ENCODE measurements around the gene NECTIN3. TPM values are rescaled to one million over a fixed set of nuclear protein-coding genes. Genes with fewer than 3 reads are reported as not detected.

NECTIN3 gene
- polyA plus RNA-seq, 1 donor: 35.0 TPM

DNA sequence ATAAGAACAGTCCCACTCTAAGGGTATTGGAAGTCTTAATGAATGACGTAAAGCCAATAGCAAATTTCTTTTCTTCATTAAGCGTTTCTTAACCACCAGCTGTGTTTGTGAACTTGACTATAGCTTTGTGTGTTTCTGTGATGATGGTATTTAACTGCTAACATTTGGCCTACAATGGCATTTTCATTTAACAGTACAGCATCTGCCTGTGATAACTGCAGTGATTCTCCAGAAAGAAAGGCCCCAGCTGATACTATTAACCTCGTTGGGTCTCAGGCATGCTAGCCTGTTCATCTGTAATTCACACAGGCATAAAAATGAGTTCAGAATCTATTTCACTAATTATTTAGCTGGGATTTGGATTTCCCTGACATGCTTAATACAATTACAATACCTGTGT, 121.9 kb downstream of the NECTIN3 start:
- WGBS (ENCODE audit: insufficient coverage, low lambda C conversion rate): no CpG with 5 or more reads among the region's 3 CpGs
- peaks cover 33% of the 10 kb centered on the region for H3K36me3 ChIP-seq (ENCODE audit: control insufficient read depth, insufficient read depth, low read length)

DNA sequence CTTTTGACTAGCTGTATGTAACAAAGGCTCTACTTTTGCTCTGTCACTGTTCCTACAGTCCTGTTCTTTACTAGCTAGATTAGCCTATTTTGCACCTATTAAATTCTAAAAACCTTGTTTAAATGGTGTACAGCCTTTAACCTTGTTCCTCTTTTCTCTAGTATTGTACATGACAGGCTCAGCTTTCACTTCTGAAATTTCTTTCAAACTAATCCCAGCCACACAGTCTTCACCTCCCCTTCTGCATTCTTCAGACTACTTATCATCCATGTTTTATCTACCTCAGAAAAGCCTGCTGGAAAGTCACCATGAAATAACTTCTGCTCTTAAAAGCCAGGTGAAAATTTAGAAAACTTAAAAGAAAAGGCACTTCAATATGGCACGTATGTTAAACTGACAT, 122.4 kb downstream of the NECTIN3 start:
- Histone ChIP-seq H3K4me1 (ENCODE audit: control insufficient read depth, insufficient read depth, low read length) (no peaks in the 10 kb centered on the region), H3K4me3 (ENCODE audit: low read length) (no peak overlapping the region), H3K27ac (ENCODE audit: low read length) (no peak overlapping the region), H3K36me3 (ENCODE audit: control insufficient read depth, insufficient read depth, low read length) (peaks cover 33% of the 10 kb centered on the region), H3K27me3 (ENCODE audit: control insufficient read depth, insufficient read depth, low read length) (no peaks in the 10 kb centered on the region), H3K9me3 (ENCODE audit: control insufficient read depth, low read depth, low read length) (no peaks in the 10 kb centered on the region)
- DNase-seq: no peak
- WGBS (ENCODE audit: insufficient coverage, low lambda C conversion rate): 100% methylated on average over 1 of the region's 1 CpG

More for the DNA sequence above, 121.9 kb downstream of the NECTIN3 start:
- no peak for DNase-seq
- Histone ChIP-seq H3K27ac (ENCODE audit: low read length) (no peak overlapping the region), H3K9me3 (ENCODE audit: control insufficient read depth, low read depth, low read length) (no peaks in the 10 kb centered on the region), H3K4me3 (ENCODE audit: low read length) (no peak overlapping the region), H3K27me3 (ENCODE audit: control insufficient read depth, insufficient read depth, low read length) (no peaks in the 10 kb centered on the region), H3K4me1 (ENCODE audit: control insufficient read depth, insufficient read depth, low read length) (no peaks in the 10 kb centered on the region)

DNA sequence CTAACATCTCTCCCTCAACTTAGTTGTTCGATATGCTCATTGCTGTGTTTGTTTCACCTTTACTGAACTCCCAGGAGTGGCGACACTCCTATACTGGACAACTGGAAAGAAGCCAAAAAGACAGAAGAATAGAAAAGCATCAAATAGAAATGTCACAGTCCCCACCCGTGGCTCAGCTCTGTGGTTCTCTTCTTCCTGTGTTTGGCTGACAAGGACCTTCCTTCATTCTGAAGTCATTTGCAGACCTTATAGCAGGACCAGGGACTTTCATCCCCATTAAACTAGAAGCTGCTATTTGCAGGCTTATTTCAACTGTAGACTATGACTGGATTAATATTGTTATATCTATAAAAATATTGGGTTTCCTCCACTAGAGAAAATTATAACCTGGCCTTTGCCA, 125.9 kb downstream of the NECTIN3 start:
- peaks cover 26% of the 10 kb centered on the region for H3K36me3 ChIP-seq (ENCODE audit: control insufficient read depth, insufficient read depth, low read length)
- no peak for DNase-seq
- H3K9me3 ChIP-seq (ENCODE audit: control insufficient read depth, low read depth, low read length): no peaks in the 10 kb centered on the region
- H3K4me3 ChIP-seq (ENCODE audit: low read length): no peak overlapping the region
- no peaks in the 10 kb centered on the region for H3K4me1 ChIP-seq (ENCODE audit: control insufficient read depth, insufficient read depth, low read length)
- WGBS (ENCODE audit: insufficient coverage, low lambda C conversion rate): no CpG with 5 or more reads among the region's 3 CpGs
- no peaks in the 10 kb centered on the region for H3K27me3 ChIP-seq (ENCODE audit: control insufficient read depth, insufficient read depth, low read length)
- H3K27ac ChIP-seq (ENCODE audit: low read length): no peak overlapping the region

DNA sequence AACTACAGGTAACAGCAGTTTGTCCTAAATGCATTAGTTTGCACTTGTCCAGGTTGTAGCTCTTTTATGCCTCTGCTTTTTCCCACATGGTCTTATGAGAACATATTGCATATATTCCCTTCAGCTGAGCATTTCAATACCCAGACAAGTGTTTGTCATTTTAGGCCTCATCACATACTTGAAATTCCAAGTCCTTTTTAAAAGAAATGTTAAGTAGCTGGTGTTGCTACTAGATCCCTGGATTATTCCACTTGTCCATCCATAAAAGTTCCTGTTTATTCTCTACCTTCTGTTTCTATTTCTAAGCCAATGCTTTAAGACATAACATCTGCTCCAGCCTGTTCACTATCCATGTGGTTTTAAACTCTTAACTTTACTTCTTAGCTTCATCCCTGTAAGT, 128.4 kb downstream of the NECTIN3 start:
- Histone ChIP-seq H3K27me3 (ENCODE audit: control insufficient read depth, insufficient read depth, low read length) (no peaks in the 10 kb centered on the region), H3K27ac (ENCODE audit: low read length) (no peak overlapping the region), H3K4me3 (ENCODE audit: low read length) (no peak overlapping the region), H3K4me1 (ENCODE audit: control insufficient read depth, insufficient read depth, low read length) (no peaks in the 10 kb centered on the region), H3K9me3 (ENCODE audit: control insufficient read depth, low read depth, low read length) (no peaks in the 10 kb centered on the region), H3K36me3 (ENCODE audit: control insufficient read depth, insufficient read depth, low read length) (peaks cover 7% of the 10 kb centered on the region)
- DNase-seq: no peak

DNA sequence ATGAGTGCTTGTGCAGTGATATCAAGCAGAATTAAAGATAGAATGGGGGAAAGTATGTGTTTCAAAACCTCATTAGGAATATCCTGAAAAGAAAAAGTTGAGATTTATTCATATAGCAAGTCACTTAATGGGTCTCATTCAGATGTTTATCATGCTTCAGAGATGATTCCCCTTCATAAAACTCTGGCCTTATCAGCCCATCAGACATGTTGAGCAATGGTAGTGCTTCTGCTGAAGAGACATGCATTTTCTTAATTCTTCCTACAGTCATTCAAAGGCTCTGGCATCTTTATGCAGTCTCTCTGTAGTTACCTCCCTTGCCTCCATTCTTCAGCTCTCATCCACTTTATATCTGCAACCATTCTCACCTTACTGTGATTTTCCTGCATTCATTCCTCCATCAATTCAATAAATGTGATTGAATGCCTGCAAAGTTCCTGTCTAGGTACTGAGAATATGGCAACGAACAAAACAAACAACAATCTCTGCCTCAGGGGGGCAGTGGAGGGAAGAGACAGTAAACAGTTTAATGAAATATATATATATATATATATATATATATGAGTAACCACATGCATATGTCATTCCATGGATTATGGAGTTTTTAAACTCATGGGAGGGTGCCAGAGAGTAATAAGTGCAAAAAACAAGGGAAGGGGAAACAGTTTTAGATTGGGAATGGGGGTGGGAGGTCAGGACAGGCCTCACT, 138.5 kb downstream of the NECTIN3 start:
- Histone ChIP-seq H3K36me3 (ENCODE audit: control insufficient read depth, insufficient read depth, low read length) (no peaks in the 10 kb centered on the region), H3K27ac (ENCODE audit: low read length) (no peak overlapping the region), H3K4me1 (ENCODE audit: control insufficient read depth, insufficient read depth, low read length) (no peaks in the 10 kb centered on the region), H3K4me3 (ENCODE audit: low read length) (no peak overlapping the region), H3K9me3 (ENCODE audit: control insufficient read depth, low read depth, low read length) (no peaks in the 10 kb centered on the region), H3K27me3 (ENCODE audit: control insufficient read depth, insufficient read depth, low read length) (no peaks in the 10 kb centered on the region)
- no peak for DNase-seq
- 33% methylated on average over 1 of the region's 1 CpG for whole genome bisulfite sequencing (ENCODE audit: insufficient coverage, low lambda C conversion rate)

DNA sequence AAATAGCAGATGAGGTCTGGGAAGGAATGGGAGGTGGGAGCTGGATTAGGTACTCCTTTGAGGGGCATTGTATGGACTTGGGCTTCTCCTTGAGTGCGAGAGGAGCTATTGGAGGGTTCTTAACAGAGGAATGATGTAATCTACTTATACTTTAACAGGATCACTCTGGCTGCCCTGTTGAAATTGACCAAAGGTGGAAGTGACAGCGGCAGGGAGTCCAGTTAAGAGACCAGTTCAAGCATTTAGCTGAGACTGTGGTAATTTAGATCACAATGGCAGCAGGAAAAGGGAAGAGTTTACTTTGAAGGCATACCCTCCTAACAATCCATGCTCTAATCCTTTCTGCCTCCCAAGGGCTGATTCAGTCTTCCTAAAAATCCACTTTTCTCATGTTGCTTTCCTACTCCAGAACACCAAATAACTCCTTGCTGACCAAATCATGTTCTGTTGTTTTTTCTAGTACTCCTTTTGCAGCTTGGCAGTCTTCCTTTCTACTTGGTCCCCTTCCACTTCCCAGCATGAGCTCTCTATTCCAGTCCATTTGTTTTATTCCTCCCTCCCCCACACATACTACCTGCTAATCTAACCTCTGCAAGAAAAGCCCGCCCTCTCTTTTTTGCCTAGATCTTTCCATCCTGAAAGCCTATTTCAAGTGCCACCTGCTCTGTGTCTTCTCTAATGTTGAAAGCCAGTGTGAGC, 139.4 kb downstream of the NECTIN3 start:
- DNase-seq: no peak

DNA sequence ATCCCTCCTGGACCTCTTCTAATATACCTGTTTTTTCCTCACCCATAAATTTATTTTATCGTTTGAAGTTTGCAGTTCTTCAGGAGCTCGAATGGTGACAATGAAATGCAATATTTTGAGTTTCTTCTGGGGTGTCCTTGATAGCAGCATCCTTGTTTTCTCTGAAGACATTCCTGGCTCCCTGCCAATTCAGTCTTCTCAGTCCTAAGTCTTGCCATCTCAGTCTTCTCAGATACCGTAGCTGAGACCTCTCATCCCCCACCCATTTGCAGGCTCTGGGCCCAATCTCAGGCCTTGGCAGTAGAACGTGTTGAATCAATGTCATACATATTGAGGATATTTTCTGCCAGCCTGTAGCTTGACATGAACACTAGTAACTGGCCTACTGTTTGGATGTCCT, 140.9 kb downstream of the NECTIN3 start:
- Histone ChIP-seq H3K9me3 (ENCODE audit: control insufficient read depth, low read depth, low read length) (no peaks in the 10 kb centered on the region), H3K4me1 (ENCODE audit: control insufficient read depth, insufficient read depth, low read length) (no peaks in the 10 kb centered on the region), H3K36me3 (ENCODE audit: control insufficient read depth, insufficient read depth, low read length) (no peaks in the 10 kb centered on the region), H3K27ac (ENCODE audit: low read length) (no peak overlapping the region), H3K27me3 (ENCODE audit: control insufficient read depth, insufficient read depth, low read length) (no peaks in the 10 kb centered on the region), H3K4me3 (ENCODE audit: low read length) (no peak overlapping the region)
- no peak for DNase-seq
- no CpG with 5 or more reads among the region's 4 CpGs for WGBS (ENCODE audit: insufficient coverage, low lambda C conversion rate)

More for the DNA sequence above, 139.4 kb downstream of the NECTIN3 start:
- Histone ChIP-seq H3K4me3 (ENCODE audit: low read length) (no peak overlapping the region), H3K4me1 (ENCODE audit: control insufficient read depth, insufficient read depth, low read length) (no peaks in the 10 kb centered on the region), H3K27me3 (ENCODE audit: control insufficient read depth, insufficient read depth, low read length) (no peaks in the 10 kb centered on the region), H3K27ac (ENCODE audit: low read length) (no peak overlapping the region), H3K9me3 (ENCODE audit: control insufficient read depth, low read depth, low read length) (no peaks in the 10 kb centered on the region), H3K36me3 (ENCODE audit: control insufficient read depth, insufficient read depth, low read length) (no peaks in the 10 kb centered on the region)
- WGBS (ENCODE audit: insufficient coverage, low lambda C conversion rate): 90% methylated on average over 2 of the region's 3 CpGs

DNA sequence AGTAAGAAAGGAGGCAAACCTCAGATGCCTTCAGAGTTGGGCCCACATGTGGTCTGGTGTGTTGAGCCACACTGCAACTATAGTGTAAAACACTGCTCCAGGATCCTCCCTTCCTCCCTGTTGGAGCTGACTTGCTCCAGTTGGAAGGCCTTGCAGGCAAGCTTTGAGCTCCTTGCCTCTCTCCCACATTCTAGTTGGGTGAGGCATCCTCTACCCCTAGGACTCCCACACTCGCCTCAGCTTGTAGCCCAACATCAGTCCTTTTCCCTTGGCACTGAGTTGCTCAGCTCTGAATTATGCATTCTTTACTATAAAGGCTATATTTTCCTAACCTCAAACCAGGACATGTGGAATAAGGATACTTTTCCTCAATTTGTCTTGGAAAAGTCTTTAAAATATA, 143.9 kb downstream of the NECTIN3 start:
- Histone ChIP-seq H3K9me3 (ENCODE audit: control insufficient read depth, low read depth, low read length) (no peaks in the 10 kb centered on the region), H3K27me3 (ENCODE audit: control insufficient read depth, insufficient read depth, low read length) (no peaks in the 10 kb centered on the region), H3K4me1 (ENCODE audit: control insufficient read depth, insufficient read depth, low read length) (no peaks in the 10 kb centered on the region), H3K27ac (ENCODE audit: low read length) (no peak overlapping the region), H3K36me3 (ENCODE audit: control insufficient read depth, insufficient read depth, low read length) (no peaks in the 10 kb centered on the region), H3K4me3 (ENCODE audit: low read length) (no peak overlapping the region)
- no peak for DNase-seq
- whole genome bisulfite sequencing (ENCODE audit: insufficient coverage, low lambda C conversion rate): 80% methylated on average over 1 of the region's 1 CpG

DNA sequence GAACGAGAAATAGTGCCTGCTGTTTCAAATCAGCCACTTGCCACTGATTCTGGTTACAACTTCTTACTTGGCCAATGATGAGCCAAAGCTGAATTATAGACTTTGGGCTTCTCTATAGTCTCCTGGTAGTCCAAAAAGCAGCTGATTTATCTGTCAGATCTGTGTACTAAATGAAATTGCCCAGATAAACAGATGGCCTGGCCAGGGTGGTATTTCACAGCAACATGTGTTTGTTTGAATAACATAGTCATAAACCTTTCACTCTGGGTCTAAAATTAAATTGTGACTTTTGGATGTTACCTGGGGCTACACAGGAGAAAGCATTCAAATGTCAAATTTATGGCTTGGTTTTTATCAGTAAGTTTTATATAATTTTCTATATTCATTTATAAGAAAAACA, 147.0 kb downstream of the NECTIN3 start:
- Histone ChIP-seq H3K27ac (ENCODE audit: low read length) (no peak overlapping the region), H3K9me3 (ENCODE audit: control insufficient read depth, low read depth, low read length) (no peaks in the 10 kb centered on the region), H3K4me3 (ENCODE audit: low read length) (no peak overlapping the region), H3K27me3 (ENCODE audit: control insufficient read depth, insufficient read depth, low read length) (no peaks in the 10 kb centered on the region), H3K4me1 (ENCODE audit: control insufficient read depth, insufficient read depth, low read length) (no peaks in the 10 kb centered on the region), H3K36me3 (ENCODE audit: control insufficient read depth, insufficient read depth, low read length) (no peaks in the 10 kb centered on the region)
- DNase-seq: no peak
- WGBS (ENCODE audit: insufficient coverage, low lambda C conversion rate): 100% methylated on average over 1 of the region's 1 CpG

DNA sequence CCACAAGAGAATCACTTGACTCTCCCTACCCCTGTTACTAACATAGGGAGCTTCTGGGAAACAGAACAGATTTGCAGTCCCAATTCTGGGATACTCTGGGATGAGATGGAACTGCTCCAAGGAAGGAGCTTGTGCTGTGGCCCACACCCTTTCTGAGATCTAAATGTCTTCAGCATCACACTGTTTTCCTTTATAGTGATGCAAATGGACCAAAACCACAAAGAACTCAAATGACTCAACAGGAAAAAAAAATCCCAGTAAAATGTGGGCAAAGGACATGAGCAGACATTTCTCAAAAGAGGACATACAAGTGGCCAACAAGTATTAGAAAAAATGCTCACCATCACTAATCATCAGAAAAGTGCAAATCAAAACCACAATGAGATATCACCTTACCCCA, 155.6 kb downstream of the NECTIN3 start:
- no peaks in the 10 kb centered on the region for H3K9me3 ChIP-seq (ENCODE audit: control insufficient read depth, low read depth, low read length)
- no peak overlapping the region for H3K4me3 ChIP-seq (ENCODE audit: low read length)
- H3K27ac ChIP-seq (ENCODE audit: low read length): no peak overlapping the region
- no peaks in the 10 kb centered on the region for H3K4me1 ChIP-seq (ENCODE audit: control insufficient read depth, insufficient read depth, low read length)
- DNase-seq: no peak
- H3K36me3 ChIP-seq (ENCODE audit: control insufficient read depth, insufficient read depth, low read length): no peaks in the 10 kb centered on the region
- H3K27me3 ChIP-seq (ENCODE audit: control insufficient read depth, insufficient read depth, low read length): no peaks in the 10 kb centered on the region

DNA sequence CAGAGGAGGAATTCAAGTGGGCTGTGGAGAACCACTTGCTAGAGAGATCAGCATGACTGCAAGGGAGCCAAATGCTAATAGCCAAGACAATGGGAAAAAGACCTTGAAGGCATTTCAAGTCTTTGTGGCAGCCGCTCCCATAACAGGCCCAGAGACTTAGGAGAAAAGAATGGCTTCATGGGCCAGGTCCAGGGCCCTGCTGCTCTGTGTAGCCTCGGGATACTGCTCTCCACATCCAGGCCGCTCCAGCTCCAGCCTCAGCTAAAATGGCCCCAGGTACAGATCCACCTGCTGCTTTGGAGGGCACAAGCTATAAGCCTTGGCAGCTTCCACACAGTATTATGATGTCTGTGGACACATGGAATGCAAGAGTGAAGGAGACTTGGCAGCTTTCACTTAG, 157.7 kb downstream of the NECTIN3 start:
- no peaks in the 10 kb centered on the region for H3K36me3 ChIP-seq (ENCODE audit: control insufficient read depth, insufficient read depth, low read length)
- H3K27ac ChIP-seq (ENCODE audit: low read length): no peak overlapping the region
- H3K27me3 ChIP-seq (ENCODE audit: control insufficient read depth, insufficient read depth, low read length): no peaks in the 10 kb centered on the region
- no peak overlapping the region for H3K4me3 ChIP-seq (ENCODE audit: low read length)
- no peaks in the 10 kb centered on the region for H3K9me3 ChIP-seq (ENCODE audit: control insufficient read depth, low read depth, low read length)
- no CpG with 5 or more reads among the region's 3 CpGs for WGBS (ENCODE audit: insufficient coverage, low lambda C conversion rate)
- no peak for DNase-seq
- no peaks in the 10 kb centered on the region for H3K4me1 ChIP-seq (ENCODE audit: control insufficient read depth, insufficient read depth, low read length)
